ENCODE measurements around the gene CYP2R1.

The CYP2R1 gene, protein sequence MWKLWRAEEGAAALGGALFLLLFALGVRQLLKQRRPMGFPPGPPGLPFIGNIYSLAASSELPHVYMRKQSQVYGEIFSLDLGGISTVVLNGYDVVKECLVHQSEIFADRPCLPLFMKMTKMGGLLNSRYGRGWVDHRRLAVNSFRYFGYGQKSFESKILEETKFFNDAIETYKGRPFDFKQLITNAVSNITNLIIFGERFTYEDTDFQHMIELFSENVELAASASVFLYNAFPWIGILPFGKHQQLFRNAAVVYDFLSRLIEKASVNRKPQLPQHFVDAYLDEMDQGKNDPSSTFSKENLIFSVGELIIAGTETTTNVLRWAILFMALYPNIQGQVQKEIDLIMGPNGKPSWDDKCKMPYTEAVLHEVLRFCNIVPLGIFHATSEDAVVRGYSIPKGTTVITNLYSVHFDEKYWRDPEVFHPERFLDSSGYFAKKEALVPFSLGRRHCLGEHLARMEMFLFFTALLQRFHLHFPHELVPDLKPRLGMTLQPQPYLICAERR

DNA sequence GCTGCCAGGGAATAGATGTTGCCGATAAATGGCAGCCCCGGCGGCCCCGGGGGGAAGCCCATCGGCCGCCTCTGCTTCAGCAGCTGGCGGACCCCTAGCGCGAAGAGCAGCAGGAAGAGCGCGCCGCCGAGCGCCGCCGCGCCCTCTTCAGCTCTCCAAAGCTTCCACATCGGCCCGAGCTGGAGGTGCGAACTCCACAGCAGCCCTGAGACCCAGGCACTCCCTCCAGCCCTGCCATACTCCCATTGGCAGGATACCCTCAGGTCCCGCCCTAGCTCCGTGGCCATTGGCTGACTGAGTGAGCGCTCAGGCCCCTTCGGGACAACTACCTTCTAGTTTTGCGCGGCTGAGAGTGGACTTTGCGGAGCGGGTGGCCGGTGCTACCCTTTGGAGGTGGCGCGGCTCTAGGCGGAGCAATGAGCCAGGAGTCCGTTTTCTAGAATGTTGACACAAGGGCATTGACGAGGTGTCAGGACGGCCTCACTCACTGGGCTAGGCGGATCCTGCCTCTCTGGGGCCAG lies at the start of gene CYP2R1:
TSS of gene CYP2R1 (minus strand) at position 196 of the 521 bp plus-strand sequence. CDS start at position 170, 26 bp downstream.
- peak; percentile 96 for DNase-seq (ENCODE audit: low spot score)

DNA sequence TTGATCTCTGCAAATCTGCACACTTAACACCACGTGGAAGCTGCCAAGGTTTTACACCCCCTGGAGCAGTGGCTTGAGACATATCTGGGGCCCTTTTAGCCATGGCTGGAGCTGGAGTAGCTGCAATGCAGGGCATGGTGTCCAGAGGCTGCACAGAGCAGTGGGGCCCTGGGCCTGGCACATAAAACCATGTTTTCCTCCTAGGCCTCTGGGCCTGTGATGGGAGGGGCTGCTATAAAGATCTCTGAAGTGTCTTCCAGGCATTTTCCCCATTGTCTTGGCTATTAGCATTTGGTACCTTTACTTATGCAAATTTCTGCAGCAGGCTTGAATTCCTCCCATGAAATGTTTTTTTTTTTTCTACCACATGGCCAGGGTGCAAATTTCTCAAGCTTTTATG lies 46.9 kb upstream of the CYP2R1 start:
- DNase-seq (ENCODE audit: low spot score): no peak

DNA sequence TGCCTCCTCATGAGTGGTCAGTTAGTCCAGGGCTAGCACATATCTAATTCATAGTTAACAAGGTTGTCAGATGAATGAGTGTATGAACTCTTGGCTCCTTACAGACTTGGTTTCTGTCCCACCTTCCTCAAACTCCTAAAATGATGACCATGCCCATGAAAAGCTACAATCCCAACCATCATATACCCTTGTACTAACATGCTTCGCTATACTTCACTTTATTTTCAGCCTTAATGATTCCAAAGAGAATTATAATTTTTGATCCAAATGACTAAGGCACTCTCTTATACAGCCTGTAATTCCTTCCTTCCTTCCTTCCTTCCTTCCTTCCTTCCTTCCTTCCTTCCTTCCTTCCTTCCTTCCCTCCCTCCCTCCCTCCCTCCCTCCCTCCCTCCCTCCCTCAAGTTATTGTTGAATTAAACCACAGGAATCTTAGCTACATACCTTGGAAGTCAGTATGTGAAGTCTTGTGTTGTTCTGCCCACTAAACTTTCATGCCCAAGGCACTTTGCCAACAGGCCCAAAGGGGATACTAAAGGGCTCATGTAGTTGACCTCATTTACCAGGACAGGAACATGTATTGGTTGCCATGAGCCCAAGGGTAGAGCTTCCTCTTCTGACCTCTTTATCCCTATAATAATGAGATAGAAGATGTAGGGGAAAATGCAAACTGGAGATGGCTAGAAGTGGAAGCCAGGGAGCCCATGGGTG lies 42.8 kb upstream of the CYP2R1 start:
- no peak for DNase-seq (ENCODE audit: low spot score)

- no peak for DNase-seq (ENCODE audit: low spot score)
These were observed 40.4 kb upstream of the CYP2R1 start for GRCh38 chr11:14932447-14932846.

DNA sequence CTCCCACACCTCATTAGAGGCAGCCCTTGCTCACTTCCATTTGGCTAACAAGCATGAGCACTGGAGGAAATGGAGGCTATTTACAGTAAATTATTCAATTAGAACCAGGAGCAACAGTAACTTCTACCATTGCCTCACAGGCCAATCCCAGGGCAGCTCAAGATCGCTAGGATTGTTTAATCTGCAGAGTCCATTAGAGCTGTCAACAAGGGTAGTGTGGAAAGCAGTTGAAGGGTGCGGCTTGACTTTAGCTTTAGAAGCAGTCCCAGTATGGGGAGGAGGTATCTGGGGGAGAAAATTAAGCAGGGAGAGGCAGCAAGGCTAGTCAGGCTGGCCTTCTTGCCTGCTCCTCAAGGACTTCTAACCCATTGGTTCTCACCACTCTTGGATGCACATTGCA lies 38.3 kb upstream of the CYP2R1 start:
- DNase-seq (ENCODE audit: low spot score): no peak

DNA sequence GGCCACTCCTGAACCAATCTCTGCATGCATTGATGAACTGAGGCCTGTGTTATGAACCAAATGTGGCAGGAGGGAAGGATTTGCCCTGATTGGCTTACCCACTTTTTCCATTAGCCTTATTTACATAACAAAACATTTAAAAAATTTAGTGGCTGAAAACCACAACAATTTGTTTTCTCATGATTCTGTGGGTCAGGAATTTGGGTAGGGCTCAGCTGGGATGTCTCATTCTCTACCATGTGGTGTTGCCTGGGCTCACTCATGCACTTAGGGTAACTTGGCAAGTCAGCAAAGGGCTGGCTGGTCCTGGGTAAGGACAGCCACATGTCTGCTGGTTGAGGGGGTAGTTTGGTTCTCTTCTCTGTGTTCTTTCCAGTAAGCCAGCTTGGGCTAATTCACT lies 35.1 kb upstream of the CYP2R1 start:
- no peak for DNase-seq (ENCODE audit: low spot score)

- no peak for DNase-seq (ENCODE audit: low spot score)
These were observed 32.3 kb upstream of the CYP2R1 start for GRCh38 chr11:14924318-14924717.

GRCh38 chr11:14916403-14916802 lies 24.4 kb upstream of the CYP2R1 start:
- no peak for DNase-seq (ENCODE audit: low spot score)

GRCh38 chr11:14914536-14914935 lies 22.5 kb upstream of the CYP2R1 start:
- DNase-seq (ENCODE audit: low spot score): no peak

- DNase-seq (ENCODE audit: low spot score): peak; percentile 54
These were observed 16.3 kb upstream of the CYP2R1 start for GRCh38 chr11:14908214-14908880.

DNA sequence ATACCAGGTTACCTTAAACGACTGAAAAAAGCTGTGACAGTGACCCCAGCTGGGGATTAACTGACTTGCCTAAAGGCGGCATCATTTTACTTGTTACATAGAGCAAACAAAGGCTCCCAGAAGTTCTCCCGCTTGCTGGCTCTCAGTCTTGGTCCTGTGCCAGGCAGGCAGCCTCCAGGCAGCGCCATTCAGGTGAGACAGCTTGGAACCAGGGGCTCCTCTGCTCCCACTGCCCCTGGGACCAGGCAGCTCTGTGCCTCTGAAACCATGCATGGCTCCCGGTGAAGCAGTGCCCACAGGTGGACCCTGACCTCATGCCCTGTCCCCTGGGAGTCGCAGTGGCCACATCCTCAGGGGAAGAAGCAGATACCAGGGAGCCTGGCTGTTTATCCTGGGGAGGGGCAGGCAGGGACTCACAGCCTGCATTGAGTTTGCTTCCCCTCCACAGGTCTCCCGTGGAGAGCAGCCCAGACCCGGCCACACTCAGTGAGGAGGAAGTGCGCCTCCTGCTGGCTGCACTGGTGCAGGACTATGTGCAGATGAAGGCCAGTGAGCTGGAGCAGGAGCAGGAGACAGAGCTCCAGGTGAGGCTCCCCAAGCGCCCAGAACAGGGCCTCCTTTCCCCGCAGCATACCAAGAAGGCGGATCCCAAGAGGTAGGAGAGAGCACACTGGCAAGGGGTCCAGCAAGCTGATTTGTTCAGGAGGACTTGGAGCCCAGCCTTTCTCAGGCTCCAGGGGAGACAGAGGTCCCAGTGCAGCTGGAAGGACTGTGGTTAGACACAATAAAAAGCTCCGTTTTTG lies 15.6 kb upstream of the CYP2R1 start:
- DNase-seq (ENCODE audit: low spot score): peak; percentile 89

GRCh38 chr11:14906993-14907392 lies 15.0 kb upstream of the CYP2R1 start:
- DNase-seq (ENCODE audit: low spot score): no peak

DNA sequence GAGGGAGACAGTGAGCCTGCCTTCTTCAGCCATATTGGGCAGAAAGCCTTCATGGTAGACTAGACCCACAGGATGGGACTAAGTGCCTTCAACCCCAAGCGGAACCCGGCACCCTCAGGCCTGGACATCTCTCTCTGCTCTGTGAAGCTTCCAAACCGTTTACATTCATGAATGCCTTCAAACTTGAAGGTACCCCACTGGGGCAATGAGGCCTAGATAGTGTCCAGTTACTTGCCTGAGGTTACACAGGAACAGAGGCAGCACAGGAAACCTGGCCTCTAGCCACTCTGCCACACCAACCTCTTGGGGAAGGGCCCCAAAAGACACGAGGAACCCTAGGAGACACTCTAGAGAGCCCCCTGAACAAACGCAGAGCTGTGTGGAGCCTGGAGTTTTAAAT lies 14.5 kb upstream of the CYP2R1 start:
- DNase-seq (ENCODE audit: low spot score): no peak

DNA sequence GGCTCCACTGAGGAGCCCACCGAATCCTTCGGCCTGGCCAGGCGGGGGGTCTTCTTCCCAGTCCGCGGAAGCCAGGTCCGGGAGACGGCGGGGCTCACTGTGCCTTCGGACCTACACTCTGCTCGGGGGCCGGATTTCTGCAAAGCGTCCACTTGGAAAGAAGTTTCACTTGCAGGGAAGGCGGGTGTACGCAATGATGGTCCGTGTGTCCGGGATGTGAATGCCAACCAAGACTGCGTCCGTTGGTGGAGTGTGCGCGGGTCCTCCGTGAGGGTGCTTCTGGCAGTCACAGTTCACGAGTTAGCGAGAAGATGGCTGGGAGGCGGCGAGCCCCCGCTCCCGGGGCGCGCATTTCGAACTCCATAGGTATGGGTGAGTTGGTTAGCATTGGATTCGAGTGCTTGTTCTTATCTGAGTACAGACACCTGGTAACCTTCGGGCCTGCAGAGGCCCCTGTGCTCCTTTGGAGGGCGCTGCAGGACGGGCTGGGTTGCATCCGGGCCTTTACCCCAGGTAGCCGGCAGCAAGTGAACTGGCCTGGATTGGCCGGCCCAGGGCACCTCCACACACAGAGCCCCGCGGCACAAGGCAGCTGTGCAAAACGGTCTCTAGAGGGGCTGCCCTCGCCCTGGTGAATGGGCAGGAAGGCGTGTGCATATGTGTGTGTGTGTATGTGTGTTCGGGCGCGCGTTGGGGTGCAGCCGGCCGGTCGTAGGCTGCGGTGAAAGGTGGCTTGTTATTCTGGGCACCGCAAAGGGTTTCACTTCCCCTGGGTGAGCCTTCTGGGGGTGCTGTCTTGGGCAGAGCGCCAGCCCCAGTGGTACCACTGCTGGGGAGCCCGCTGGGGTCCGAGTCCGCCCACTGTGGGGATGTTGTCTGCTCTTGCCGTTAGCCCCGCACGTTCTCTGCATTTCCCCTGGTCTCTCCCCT lies 13.3 kb upstream of the CYP2R1 start:
- DNase-seq (ENCODE audit: low spot score): peak; percentile 79

GRCh38 chr11:14904745-14905103 lies 12.7 kb upstream of the CYP2R1 start:
- DNase-seq (ENCODE audit: low spot score): peak; percentile 83

- no peak for DNase-seq (ENCODE audit: low spot score)
These were observed 10.8 kb upstream of the CYP2R1 start for GRCh38 chr11:14902650-14903350.

DNA sequence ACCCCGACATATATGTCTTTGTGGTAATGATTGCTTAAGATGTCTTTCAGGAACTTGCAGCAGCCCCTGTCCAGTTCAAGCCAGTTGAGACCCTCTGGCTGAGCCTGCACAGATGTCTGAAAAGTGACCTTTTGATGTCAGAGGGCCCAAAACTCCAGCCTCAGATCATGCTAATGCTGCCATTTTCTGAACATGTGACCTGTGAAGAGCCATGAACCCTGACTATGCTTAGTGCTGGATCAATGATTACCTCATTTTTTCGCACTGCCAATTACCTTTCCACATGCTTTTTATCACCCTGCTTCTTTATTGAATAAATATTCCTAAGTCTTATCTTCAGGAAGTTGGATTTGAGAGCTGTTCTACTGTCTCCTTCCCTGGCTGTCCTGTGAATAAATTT lies 6.9 kb upstream of the CYP2R1 start:
- DNase-seq (ENCODE audit: low spot score): no peak

GRCh38 chr11:14898355-14898754 lies 6.3 kb upstream of the CYP2R1 start:
- no peak for DNase-seq (ENCODE audit: low spot score)

GRCh38 chr11:14894657-14895598 lies 2.9 kb upstream of the CYP2R1 start:
- no peak for DNase-seq (ENCODE audit: low spot score)

Data from CD4-positive, alpha-beta T cell treated with Interleukin-2 at 100 ng/mL for 4 hours (primary cell).